Measurements from ENCODE around the gene FGD6. TPM values are rescaled to one million over a fixed set of nuclear protein-coding genes. Genes with fewer than 3 reads are reported as not detected.
"Not testable (repeated sequence)": the region's sequence is repeated elsewhere in the genome, so short reads cannot be mapped to it uniquely, and the experiment has no call there.

FGD6 gene
- total RNA-seq, 6 experiments from 2014 or later, result 3.5 to 7.8 (median 5.1) TPM

DNA sequence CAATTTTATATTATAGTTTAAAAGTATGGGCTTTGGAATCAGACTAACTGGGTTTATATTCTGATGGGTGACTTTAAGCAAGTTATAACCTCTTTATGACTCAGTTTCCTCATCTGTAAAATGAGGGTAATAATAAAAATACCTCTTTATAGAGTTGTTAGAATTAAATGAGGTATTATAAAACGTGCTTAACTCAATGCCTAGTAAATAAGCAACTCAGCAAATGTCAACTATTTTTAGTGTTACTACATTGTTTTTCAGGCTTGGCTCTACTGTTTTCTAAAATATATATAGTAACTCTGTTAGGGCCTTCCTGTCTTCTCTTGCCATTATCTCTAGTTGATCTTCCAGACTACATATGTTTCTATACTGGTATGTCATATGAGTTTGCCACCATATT, 20.9 kb upstream of the FGD6 start:
- H3K4me1 ChIP-seq, result peaks cover 0 to 20% (median 1%) of the 10 kb centered on the region in 4 donors
- TF ChIP-seq POLR2A (IDR thresholded peaks at IDR 0.05), result no peak
- TF ChIP-seq, protein P1, sequence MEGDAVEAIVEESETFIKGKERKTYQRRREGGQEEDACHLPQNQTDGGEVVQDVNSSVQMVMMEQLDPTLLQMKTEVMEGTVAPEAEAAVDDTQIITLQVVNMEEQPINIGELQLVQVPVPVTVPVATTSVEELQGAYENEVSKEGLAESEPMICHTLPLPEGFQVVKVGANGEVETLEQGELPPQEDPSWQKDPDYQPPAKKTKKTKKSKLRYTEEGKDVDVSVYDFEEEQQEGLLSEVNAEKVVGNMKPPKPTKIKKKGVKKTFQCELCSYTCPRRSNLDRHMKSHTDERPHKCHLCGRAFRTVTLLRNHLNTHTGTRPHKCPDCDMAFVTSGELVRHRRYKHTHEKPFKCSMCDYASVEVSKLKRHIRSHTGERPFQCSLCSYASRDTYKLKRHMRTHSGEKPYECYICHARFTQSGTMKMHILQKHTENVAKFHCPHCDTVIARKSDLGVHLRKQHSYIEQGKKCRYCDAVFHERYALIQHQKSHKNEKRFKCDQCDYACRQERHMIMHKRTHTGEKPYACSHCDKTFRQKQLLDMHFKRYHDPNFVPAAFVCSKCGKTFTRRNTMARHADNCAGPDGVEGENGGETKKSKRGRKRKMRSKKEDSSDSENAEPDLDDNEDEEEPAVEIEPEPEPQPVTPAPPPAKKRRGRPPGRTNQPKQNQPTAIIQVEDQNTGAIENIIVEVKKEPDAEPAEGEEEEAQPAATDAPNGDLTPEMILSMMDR (IDR thresholded peaks at IDR 0.05), result no peak
- no peak for ATAC-seq
- no peak overlapping the region for H3K4me3 ChIP-seq
- no peak overlapping the region for H3K27ac ChIP-seq
- H3K27me3 ChIP-seq, result no peaks in the 10 kb centered on the region
- no peaks in the 10 kb centered on the region for H3K9me3 ChIP-seq
- 77% methylated on average over 1 of the region's 1 CpG for WGBS (ENCODE audit: insufficient coverage, low coverage, low lambda C conversion rate, missing lambda C conversion rate)
- no peak for DNase-seq
- H3K36me3 ChIP-seq, result no peaks in the 10 kb centered on the region
- intact Hi-C loops (cut with DNase I), result no loop called here

DNA sequence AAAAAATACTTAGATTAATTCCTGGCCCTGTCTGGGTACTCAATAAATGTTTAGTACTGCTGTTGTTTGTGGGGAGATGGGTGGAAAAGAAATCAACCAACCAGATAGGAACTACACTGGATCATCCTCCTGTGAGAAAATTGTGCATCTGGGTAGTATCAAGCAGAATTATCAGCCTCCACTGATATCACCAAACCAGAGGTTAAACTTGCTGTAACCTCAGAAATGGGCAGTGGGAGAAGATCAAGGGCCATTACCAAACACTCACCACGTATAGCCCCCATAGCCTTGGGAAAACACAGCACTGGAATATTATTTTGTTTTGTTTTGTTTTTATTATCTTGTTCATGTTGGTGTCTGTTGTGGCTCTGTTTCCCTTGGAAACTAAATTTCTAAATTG, 20.0 kb upstream of the FGD6 start:
- H3K27ac ChIP-seq, result no peak overlapping the region
- TF ChIP-seq POLR2A (IDR thresholded peaks at IDR 0.05), result no peak
- TF ChIP-seq, protein P1 (IDR thresholded peaks at IDR 0.05), result no peak
- no peak for ATAC-seq
- H3K36me3 ChIP-seq, result no peaks in the 10 kb centered on the region
- H3K4me3 ChIP-seq, result no peak overlapping the region
- no peaks in the 10 kb centered on the region for H3K9me3 ChIP-seq
- no peaks in the 10 kb centered on the region for H3K27me3 ChIP-seq
- peaks cover 0 to 20% (median 0%) of the 10 kb centered on the region in 4 donors for H3K4me1 ChIP-seq
- DNase-seq, result no peak
- 60% methylated on average over 1 of the region's 1 CpG for WGBS (ENCODE audit: insufficient coverage, low coverage, low lambda C conversion rate, missing lambda C conversion rate)
- intact Hi-C loops (cut with DNase I), result no loop called here

DNA sequence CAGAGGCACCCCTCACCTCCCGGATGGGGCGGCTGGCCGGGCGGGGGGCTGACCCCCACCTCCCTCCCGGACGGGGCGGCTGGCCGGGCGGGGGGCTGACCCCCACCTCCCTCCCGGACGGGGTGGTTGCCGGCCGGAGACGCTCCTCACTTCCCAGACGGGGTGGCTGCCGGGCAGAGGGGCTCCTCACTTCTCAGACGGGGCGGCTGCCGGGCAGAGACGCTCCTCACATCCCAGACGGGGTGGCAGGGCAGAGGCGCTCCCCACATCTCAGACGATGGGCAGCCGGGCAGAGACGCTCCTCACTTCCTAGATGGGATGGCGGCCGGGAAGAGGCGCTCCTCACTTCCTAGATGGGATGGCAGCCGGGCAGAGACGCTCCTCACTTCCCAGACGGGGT, 18.4 kb upstream of the FGD6 start:
- intact Hi-C loops (cut with DNase I); ATAC-seq; DNase-seq; H3K9me3 ChIP-seq; H3K4me3 ChIP-seq; H3K27ac ChIP-seq; H3K36me3 ChIP-seq; H3K27me3 ChIP-seq: not testable (repeated sequence)
- H3K4me1 ChIP-seq, result peaks cover 0 to 23% (median 0%) of the 10 kb centered on the region in 4 donors
- no CpG with 5 or more reads among the region's 31 CpGs for WGBS (ENCODE audit: insufficient coverage, low coverage, low lambda C conversion rate, missing lambda C conversion rate)

DNA sequence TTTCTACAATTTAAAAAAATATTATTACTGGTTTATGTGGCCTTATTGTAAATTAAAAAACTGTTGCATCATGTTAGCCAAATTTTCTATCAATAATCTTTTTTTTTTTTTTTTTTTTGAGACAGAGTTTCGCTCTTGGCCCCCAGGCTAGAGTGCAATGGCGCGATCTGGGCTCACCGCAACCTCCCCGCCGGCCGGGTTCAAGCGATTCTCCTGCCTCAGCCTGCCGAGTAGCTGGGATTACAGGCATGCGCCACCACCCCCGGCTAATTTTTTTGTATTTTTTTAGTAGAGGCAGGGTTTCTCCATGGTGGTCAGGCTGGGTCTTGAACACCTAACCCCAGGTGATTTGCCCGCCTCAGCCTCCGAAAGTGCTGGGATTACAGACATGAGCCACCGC, 16.9 kb upstream of the FGD6 start:
- peaks cover 0 to 19% (median 0%) of the 10 kb centered on the region in 4 donors for H3K4me1 ChIP-seq
- intact Hi-C loops (cut with DNase I); H3K27ac ChIP-seq; H3K36me3 ChIP-seq; H3K27me3 ChIP-seq; H3K9me3 ChIP-seq; DNase-seq; ATAC-seq; H3K4me3 ChIP-seq: not testable (repeated sequence)
- 96% methylated on average over 13 of the region's 14 CpGs for WGBS (ENCODE audit: insufficient coverage, low coverage, low lambda C conversion rate, missing lambda C conversion rate)

DNA sequence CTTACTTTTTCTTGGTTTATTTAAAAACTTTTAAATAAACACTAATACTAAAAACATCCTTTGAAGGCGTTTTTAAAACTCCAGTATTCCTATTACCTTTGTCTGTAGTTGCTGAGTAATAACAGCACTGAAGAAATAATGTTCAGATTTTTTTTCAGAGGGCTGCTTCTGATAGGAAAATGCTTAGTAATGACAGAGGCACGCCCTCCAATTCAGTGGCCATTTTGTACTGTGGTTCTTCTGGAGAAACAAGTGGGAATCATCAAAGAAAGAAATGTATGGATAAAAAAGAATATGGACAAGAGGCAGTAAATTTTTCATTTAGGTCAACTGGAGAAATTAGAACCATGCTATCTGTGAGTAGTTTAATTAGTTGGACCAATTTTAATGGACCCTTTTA, 13.9 kb upstream of the FGD6 start:
- H3K9me3 ChIP-seq, result no peaks in the 10 kb centered on the region
- H3K4me3 ChIP-seq, result no peak overlapping the region
- DNase-seq (no peak), ATAC-seq (no peak)
- 63% methylated on average over 2 of the region's 2 CpGs for WGBS (ENCODE audit: insufficient coverage, low coverage, low lambda C conversion rate, missing lambda C conversion rate)
- TF ChIP-seq, protein P1 (IDR thresholded peaks at IDR 0.05), result no peak
- TF ChIP-seq POLR2A (IDR thresholded peaks at IDR 0.05), result no peak
- peaks cover 0 to 9% (median 0%) of the 10 kb centered on the region in 4 donors for H3K4me1 ChIP-seq
- no peak overlapping the region for H3K27ac ChIP-seq
- intact Hi-C loops (cut with DNase I), result no loop called here
- H3K27me3 ChIP-seq, result no peaks in the 10 kb centered on the region
- H3K36me3 ChIP-seq, result no peaks in the 10 kb centered on the region

DNA sequence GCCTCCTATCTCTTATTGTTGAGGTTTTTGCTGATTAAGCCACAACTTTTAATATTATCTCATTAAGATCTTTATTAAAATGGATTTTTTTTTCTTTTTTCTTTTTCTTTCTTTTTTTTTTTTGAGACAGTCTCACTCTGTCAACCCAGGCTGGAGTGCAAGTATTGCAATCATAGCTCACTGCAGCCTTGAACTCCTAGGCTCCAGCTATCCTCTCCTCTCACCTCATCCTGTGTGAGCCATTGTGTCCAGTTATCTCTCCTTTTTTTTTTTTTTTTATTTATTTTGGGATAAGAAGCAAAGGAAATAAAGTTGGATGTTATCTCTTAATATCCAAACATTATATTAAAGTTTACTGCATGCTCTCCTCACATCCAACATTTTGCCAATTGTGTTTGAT, 13.0 kb upstream of the FGD6 start:
- ATAC-seq, result peak in 3 of 4 donors; percentile 42 to 56 (median 52)
- TF ChIP-seq, protein P1 (IDR thresholded peaks at IDR 0.05), result no peak
- no peak for TF ChIP-seq POLR2A (IDR thresholded peaks at IDR 0.05)
- no peak overlapping the region for H3K27ac ChIP-seq
- H3K36me3 ChIP-seq, result no peaks in the 10 kb centered on the region
- H3K4me3 ChIP-seq, result no peak overlapping the region
- intact Hi-C loops (cut with DNase I), result no loop called here
- DNase-seq, result no peak
- no peaks in the 10 kb centered on the region for H3K9me3 ChIP-seq
- H3K4me1 ChIP-seq, result peaks cover 0 to 9% (median 0%) of the 10 kb centered on the region in 4 donors
- no peaks in the 10 kb centered on the region for H3K27me3 ChIP-seq

All from right lobe of liver (tissue), 6 donors.